Prostate gland (tissue), 2 donors: ENCODE data around the gene FOXP1.

Experiments used
- CTCF ChIP-seq, 4 experiments: fragments of 200-600 bp in 2 of 4; fragments of 450-650 bp in 2 of 4; sonication (generic) in 2 of 4; IDR thresholded peaks; 1 replicate in 3 of 4; 2 replicates in 1 of 4; pipeline ENCODE4 v1.5.1; 2016 to 2019; ENCODE audit warnings: antibody characterized with exemption in 4 of 4, mild to moderate bottlenecking in 2 of 4, moderate library complexity in 2 of 4
- POLR2A ChIP-seq: fragments of 450-650 bp; IDR thresholded peaks from one replicate; pipeline ENCODE4 v1.6.1; 2016; ENCODE audit warnings: antibody characterized with exemption, mild to moderate bottlenecking

GRCh38 chr3:71621825-71622537, 38.5 kb upstream of the FOXP1 start:
- TF ChIP-seq POLR2A: no peak
- TF ChIP-seq CTCF (IDR thresholded peaks at IDR 0.05): no peak
